DOHH2 (cell line): Measurements from ENCODE around the gene KCNK5.

Source experiments
- H3F3A ChIP-seq: fragments of 200-600 bp; sonication (generic), shearing (Covaris generic); 2 replicates; pipeline ENCODE4 v1.6.0; 2016; ENCODE audit warnings: antibody characterized with exemption, mild to moderate bottlenecking; ENCODE audit not compliant: control insufficient read depth, insufficient read depth
- H3K27ac ChIP-seq: fragments of 200-600 bp; sonication (generic); 2 replicates; pipeline ENCODE4 v1.5.1; 2014; ENCODE audit warnings: low read depth, mild to moderate bottlenecking, low read length, moderate library complexity
- H3K27me3 ChIP-seq: fragments of 200-600 bp; sonication (generic); 2 replicates; pipeline ENCODE4 v1.6.1; 2014; ENCODE audit warnings: mild to moderate bottlenecking, low read length, mixed read lengths; ENCODE audit not compliant: control insufficient read depth
- H3K36me3 ChIP-seq: fragments of 200-600 bp; sonication (generic); 2 replicates; pipeline ENCODE4 v1.6.1; 2014; ENCODE audit warnings: mild to moderate bottlenecking, low read length, moderate library complexity, mixed read lengths; ENCODE audit not compliant: control insufficient read depth
- H3K4me1 ChIP-seq: fragments of 200-600 bp; sonication (generic); 2 replicates; pipeline ENCODE4 v1.6.1; 2014; ENCODE audit warnings: mild to moderate bottlenecking, low read length, mixed read lengths; ENCODE audit not compliant: control insufficient read depth
- H3K4me2 ChIP-seq: fragments of 200-600 bp; sonication (generic); 2 replicates; pipeline ENCODE4 v1.6.0; 2014; ENCODE audit warnings: mild to moderate bottlenecking, low read length, moderate library complexity
- H3K4me3 ChIP-seq: fragments of 200-600 bp; sonication (generic); 2 replicates; pipeline ENCODE4 v1.5.1; 2014; ENCODE audit warnings: mild to moderate bottlenecking, low read length, mixed read lengths
- H3K79me2 ChIP-seq: fragments of 200-600 bp; sonication (generic); 2 replicates; pipeline ENCODE4 v1.6.1; 2014; ENCODE audit warnings: mild to moderate bottlenecking, low read length, mixed read lengths; ENCODE audit not compliant: control insufficient read depth
- H3K9me2 ChIP-seq: fragments of 200-600 bp; sonication (generic); replicated peaks from 2 replicates; pipeline ENCODE4 v1.6.1; 2014; ENCODE audit warnings: mild to moderate bottlenecking, low read length, mixed read lengths; ENCODE audit not compliant: control insufficient read depth
- H3K9me3 ChIP-seq: fragments of 200-600 bp; sonication (generic); 2 replicates; pipeline ENCODE4 v1.6.1; 2014; ENCODE audit warnings: antibody characterized with exemption, low read length, mixed read lengths; ENCODE audit not compliant: control insufficient read depth, insufficient read depth
- H4K20me1 ChIP-seq: fragments of 200-600 bp; sonication (generic); 2 replicates; pipeline ENCODE4 v1.6.0; 2014; ENCODE audit warnings: low read depth, mild to moderate bottlenecking, antibody characterized with exemption, low read length, moderate library complexity; ENCODE audit not compliant: control insufficient read depth, insufficient read depth
- EZH2phosphoT487 ChIP-seq: fragments of 200-600 bp; sonication (generic); IDR thresholded peaks from 2 replicates; pipeline ENCODE4 v1.6.1; 2017; ENCODE audit warnings: borderline replicate concordance, mild to moderate bottlenecking, antibody characterized with exemption, low read length, moderate library complexity, mixed read lengths
- TF ChIP-seq, protein P1 (sequence below): fragments of 200-600 bp; sonication (generic); IDR thresholded peaks from one replicate; pipeline ENCODE4 v1.5.1; 2014; ENCODE audit warnings: antibody characterized with exemption, mild to moderate bottlenecking, low read depth, low read length; ENCODE audit not compliant: poor library complexity, severe bottlenecking

The KCNK5 gene

GRCh38 chr6:39214846-39215639, 14.2 kb downstream of the KCNK5 start:
- H3K4me1 ChIP-seq: no peaks in the 10 kb centered on the region
- H3K4me2 ChIP-seq: no peak overlapping the region
- no peaks in the 10 kb centered on the region for H3K9me3 ChIP-seq
- H3K27me3 ChIP-seq: no peaks in the 10 kb centered on the region
- no peak for TF ChIP-seq EZH2phosphoT487
- TF ChIP-seq, protein P1, sequence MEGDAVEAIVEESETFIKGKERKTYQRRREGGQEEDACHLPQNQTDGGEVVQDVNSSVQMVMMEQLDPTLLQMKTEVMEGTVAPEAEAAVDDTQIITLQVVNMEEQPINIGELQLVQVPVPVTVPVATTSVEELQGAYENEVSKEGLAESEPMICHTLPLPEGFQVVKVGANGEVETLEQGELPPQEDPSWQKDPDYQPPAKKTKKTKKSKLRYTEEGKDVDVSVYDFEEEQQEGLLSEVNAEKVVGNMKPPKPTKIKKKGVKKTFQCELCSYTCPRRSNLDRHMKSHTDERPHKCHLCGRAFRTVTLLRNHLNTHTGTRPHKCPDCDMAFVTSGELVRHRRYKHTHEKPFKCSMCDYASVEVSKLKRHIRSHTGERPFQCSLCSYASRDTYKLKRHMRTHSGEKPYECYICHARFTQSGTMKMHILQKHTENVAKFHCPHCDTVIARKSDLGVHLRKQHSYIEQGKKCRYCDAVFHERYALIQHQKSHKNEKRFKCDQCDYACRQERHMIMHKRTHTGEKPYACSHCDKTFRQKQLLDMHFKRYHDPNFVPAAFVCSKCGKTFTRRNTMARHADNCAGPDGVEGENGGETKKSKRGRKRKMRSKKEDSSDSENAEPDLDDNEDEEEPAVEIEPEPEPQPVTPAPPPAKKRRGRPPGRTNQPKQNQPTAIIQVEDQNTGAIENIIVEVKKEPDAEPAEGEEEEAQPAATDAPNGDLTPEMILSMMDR: no peak
- no peaks in the 10 kb centered on the region for H4K20me1 ChIP-seq
- no peak overlapping the region for H3K27ac ChIP-seq
- H3K36me3 ChIP-seq: no peaks in the 10 kb centered on the region
- no peaks in the 10 kb centered on the region for H3F3A ChIP-seq
- H3K9me2 ChIP-seq: no peaks in the 10 kb centered on the region
- H3K79me2 ChIP-seq: no peaks in the 10 kb centered on the region
- no peak overlapping the region for H3K4me3 ChIP-seq

- Histone ChIP-seq H3K4me1 (no peaks in the 10 kb centered on the region), H3K79me2 (no peaks in the 10 kb centered on the region), H3K36me3 (no peaks in the 10 kb centered on the region), H3F3A (no peaks in the 10 kb centered on the region), H3K27me3 (no peaks in the 10 kb centered on the region; the same call in 1 of the 2 replicates), H3K4me2 (no peak overlapping the region), H3K27ac (no peak overlapping the region), H4K20me1 (no peaks in the 10 kb centered on the region), H3K9me3 (no peaks in the 10 kb centered on the region), H3K4me3 (no peak overlapping the region), H3K9me2 (no peaks in the 10 kb centered on the region)
- TF ChIP-seq, protein P1: no peak
- no peak for TF ChIP-seq EZH2phosphoT487
Observed at GRCh38 chr6:39214120-39214813, 15.0 kb downstream of the KCNK5 start.

- Histone ChIP-seq H4K20me1 (no peaks in the 10 kb centered on the region), H3K27ac (no peak overlapping the region), H3K79me2 (no peaks in the 10 kb centered on the region), H3K9me2 (no peaks in the 10 kb centered on the region), H3K27me3 (no peaks in the 10 kb centered on the region; the same call in 1 of the 2 replicates), H3K9me3 (no peaks in the 10 kb centered on the region), H3K4me3 (no peak overlapping the region), H3K4me1 (no peaks in the 10 kb centered on the region), H3K36me3 (no peaks in the 10 kb centered on the region), H3K4me2 (no peak overlapping the region), H3F3A (no peaks in the 10 kb centered on the region)
- TF ChIP-seq, protein P1: no peak
- TF ChIP-seq EZH2phosphoT487: no peak
Observed at GRCh38 chr6:39213195-39213920, 15.9 kb downstream of the KCNK5 start.
